ENCODE data around the gene CYP46A1. TPM values are rescaled to one million over a fixed set of nuclear protein-coding genes. Genes with fewer than 3 reads are reported as not detected.

Gene CYP46A1
- total and polyA plus RNA-seq, 4 donors, result 0.33 to 2.5 (median 1.4) TPM

- no peaks in the 10 kb centered on the region for H3K36me3 ChIP-seq (ENCODE audit: control insufficient read depth in 4 of 4, insufficient read depth in 4 of 4, low read length in 4 of 4)
- peaks cover 0 to 4% (median 0%) of the 10 kb centered on the region in 3 donors for H3K27me3 ChIP-seq (ENCODE audit: control insufficient read depth in 3 of 3, insufficient read depth in 3 of 3, low read length in 2 of 3)
- no peaks in the 10 kb centered on the region for H3K9me3 ChIP-seq (ENCODE audit: control insufficient read depth in 4 of 4, insufficient read depth in 3 of 4, low read length in 3 of 4)
- 90 to 94% methylated on average over 11 of the region's 11 CpGs for WGBS, 2 donors
- ATAC-seq (ENCODE audit: insufficient read depth, low FRiP score) (no peak), DNase-seq (no peak)
- no peak overlapping the region for H3K4me3 ChIP-seq
- peaks cover 16 to 45% (median 21%) of the 10 kb centered on the region in 5 donors for H3K4me1 ChIP-seq (ENCODE audit: control insufficient read depth in 5 of 5, insufficient read depth in 5 of 5, low read length in 5 of 5)
- H3K9ac ChIP-seq (ENCODE audit: insufficient read depth in 1 of 2, low read length in 2 of 2), result no peak overlapping the region
- no peak for TF ChIP-seq CTCF (IDR thresholded peaks at IDR 0.05; ENCODE audit: control extremely low read depth, extremely low read depth)
- H3K27ac ChIP-seq (ENCODE audit: low read depth in 1 of 2, low read length in 1 of 2), result no peak overlapping the region
Observed at GRCh38 chr14:99750746-99751450, 66.8 kb downstream of the CYP46A1 start.

- peak; percentile 63 to 70 (median 64) for DNase-seq
- no peaks in the 10 kb centered on the region for H3K36me3 ChIP-seq (ENCODE audit: control insufficient read depth in 4 of 4, insufficient read depth in 4 of 4, low read length in 4 of 4)
- ATAC-seq (ENCODE audit: insufficient read depth, low FRiP score), result no peak
- H3K27ac ChIP-seq (ENCODE audit: low read depth in 1 of 2, low read length in 1 of 2), result peak overlapping the region in 1 of 2 donors; percentile 63
- H3K27me3 ChIP-seq (ENCODE audit: control insufficient read depth in 3 of 3, insufficient read depth in 3 of 3, low read length in 2 of 3), result peaks cover 0 to 4% (median 0%) of the 10 kb centered on the region in 3 donors
- H3K9ac ChIP-seq (ENCODE audit: insufficient read depth in 1 of 2, low read length in 2 of 2), result no peak overlapping the region
- H3K4me1 ChIP-seq (ENCODE audit: control insufficient read depth in 5 of 5, insufficient read depth in 5 of 5, low read length in 5 of 5), result peaks cover 10 to 45% (median 16%) of the 10 kb centered on the region in 5 donors
- H3K4me3 ChIP-seq, result no peak overlapping the region
- TF ChIP-seq CTCF (IDR thresholded peaks at IDR 0.05; ENCODE audit: control extremely low read depth, extremely low read depth), result no peak
- H3K9me3 ChIP-seq (ENCODE audit: control insufficient read depth in 4 of 4, insufficient read depth in 3 of 4, low read length in 3 of 4), result no peaks in the 10 kb centered on the region
- WGBS, 2 donors, result 35 to 38% methylated on average over 25 of the region's 25 CpGs
Observed at GRCh38 chr14:99751539-99752485, 67.7 kb downstream of the CYP46A1 start.

- Histone ChIP-seq H3K27ac (ENCODE audit: low read depth in 1 of 2, low read length in 1 of 2) (peak overlapping the region in 1 of 2 donors; percentile 78), H3K9ac (ENCODE audit: insufficient read depth in 1 of 2, low read length in 2 of 2) (no peak overlapping the region), H3K4me3 (no peak overlapping the region), H3K9me3 (ENCODE audit: control insufficient read depth in 4 of 4, insufficient read depth in 3 of 4, low read length in 3 of 4) (no peaks in the 10 kb centered on the region), H3K4me1 (ENCODE audit: control insufficient read depth in 5 of 5, insufficient read depth in 5 of 5, low read length in 5 of 5) (peaks cover 10 to 41% (median 16%) of the 10 kb centered on the region in 5 donors), H3K36me3 (ENCODE audit: control insufficient read depth in 4 of 4, insufficient read depth in 4 of 4, low read length in 4 of 4) (no peaks in the 10 kb centered on the region), H3K27me3 (ENCODE audit: control insufficient read depth in 3 of 3, insufficient read depth in 3 of 3, low read length in 2 of 3) (peaks cover 0 to 4% (median 0%) of the 10 kb centered on the region in 3 donors)
- WGBS, 2 donors, result 20 to 22% methylated on average over 9 of the region's 9 CpGs
- ATAC-seq (ENCODE audit: insufficient read depth, low FRiP score) (no peak), DNase-seq (peak in 2 of 3 donors; percentile 35 to 50)
- TF ChIP-seq CTCF (IDR thresholded peaks at IDR 0.05; ENCODE audit: control extremely low read depth, extremely low read depth), result no peak
Observed at GRCh38 chr14:99752486-99753121, 68.5 kb downstream of the CYP46A1 start.

Data from lung (tissue), 12 donors.